Raji (cell line): ENCODE results near the gene ATP11A.
A peak's percentile ranks its signal among the peaks of the same experiment; 100 is the strongest.

Experiments
- POLR2A ChIP-seq: IDR thresholded peaks from 2 replicates; pipeline ENCODE4 v1.6.1; 2011; ENCODE audit warnings: low read depth, low read length, control low read depth; ENCODE audit not compliant: insufficient read depth

The ATP11A gene

DNA sequence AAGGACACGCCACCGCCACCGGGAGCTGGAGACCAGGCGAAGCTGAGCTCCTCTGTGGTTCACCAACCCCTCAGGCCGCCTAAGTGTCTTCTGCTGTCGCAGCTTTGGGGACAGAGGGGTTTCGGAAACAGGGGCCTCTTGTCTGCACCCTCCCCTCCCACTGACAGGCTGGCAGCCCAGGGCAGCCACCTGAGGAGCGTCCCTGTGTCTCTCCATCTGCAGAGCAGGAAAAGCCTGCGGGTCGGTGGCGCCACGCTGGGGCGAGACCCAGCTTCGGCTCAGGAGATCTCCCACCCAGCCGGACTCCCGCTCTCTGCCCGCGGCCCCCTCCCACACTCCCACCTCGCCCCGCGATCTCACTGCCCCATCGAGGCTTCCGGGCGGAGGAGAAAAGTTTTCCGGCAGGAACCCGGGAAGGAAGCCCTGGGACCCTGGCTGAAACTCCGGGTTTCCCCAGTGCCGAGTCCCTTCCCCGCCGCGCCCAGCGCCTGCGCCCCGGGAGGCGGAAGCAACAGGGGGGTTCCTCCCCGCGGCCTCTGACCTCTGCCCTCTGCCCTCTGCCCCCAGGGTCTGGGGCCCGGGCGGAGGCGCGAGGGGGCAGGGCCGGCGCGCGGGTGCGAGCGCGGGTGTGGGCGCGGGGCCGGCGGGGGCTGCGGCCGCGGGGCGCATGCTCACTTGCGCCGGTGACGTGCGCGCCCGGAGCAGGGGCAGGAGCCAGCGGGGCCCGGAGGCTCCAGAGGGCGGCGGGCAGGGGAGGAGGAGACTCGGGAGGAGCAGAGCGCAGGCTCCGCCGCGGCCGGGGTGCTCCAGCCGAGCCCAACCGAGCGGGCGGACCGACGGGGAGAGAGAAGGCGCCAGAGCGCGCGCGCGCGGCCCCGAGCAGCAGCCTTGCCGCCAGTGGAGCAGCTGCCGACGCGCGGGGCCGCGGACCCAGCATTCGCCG lies at the start of gene ATP11A:
TSS of gene ATP11A (plus strand) at position 736 of the 943 bp plus-strand sequence. CDS start 379 bp downstream, outside the sequence.
- TF ChIP-seq POLR2A: peak; percentile 74

DNA sequence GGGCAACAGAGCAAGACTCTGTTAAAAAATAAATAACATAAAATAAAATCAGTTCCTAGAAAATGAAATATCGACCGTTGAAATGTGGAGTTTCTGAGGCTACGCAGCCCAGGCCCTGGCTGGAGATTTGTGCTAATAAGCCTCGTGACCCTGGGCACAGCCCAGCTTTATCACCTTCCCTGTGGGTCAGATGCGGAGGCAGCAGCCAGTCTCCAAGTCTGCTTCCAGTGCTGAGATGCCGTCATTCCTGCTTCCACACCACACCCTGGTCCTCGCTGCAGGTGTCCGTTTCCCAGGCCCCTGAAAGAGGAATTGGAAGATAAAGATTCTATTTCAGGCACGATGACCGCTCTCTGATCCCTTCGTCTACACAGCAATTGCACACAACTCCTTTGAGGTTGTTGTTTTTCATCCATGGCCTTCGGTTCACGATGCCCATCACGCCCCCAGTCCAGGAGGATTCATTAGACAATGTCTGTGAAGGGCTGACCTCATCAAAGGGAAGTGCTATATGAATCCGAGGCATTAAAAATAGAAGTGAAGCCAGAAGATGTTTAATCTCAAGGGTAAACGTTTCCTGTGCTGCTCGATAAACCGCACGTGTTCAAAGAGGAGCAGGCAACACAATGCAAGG lies 48.3 kb upstream of the ATP11A start:
- no peak for TF ChIP-seq POLR2A

DNA sequence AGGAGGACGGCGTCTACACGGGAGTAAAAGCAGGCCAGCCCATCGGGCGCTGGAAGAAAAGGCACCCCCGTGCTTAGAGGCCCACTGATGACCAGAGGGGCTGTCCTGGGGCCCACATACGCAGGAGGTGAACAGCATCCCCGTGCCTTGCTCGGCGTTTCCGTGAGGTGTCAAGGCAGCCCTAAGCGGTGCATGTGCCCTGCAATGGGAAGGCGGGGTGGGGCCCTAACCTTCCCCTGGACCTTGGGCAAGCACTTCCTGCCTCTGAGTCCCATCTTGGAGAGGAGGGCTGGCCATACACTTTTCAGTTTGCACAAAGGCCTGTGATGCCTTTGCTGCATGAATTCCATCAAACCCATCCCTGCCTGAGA lies 47.8 kb upstream of the ATP11A start:
- TF ChIP-seq POLR2A: no peak

DNA sequence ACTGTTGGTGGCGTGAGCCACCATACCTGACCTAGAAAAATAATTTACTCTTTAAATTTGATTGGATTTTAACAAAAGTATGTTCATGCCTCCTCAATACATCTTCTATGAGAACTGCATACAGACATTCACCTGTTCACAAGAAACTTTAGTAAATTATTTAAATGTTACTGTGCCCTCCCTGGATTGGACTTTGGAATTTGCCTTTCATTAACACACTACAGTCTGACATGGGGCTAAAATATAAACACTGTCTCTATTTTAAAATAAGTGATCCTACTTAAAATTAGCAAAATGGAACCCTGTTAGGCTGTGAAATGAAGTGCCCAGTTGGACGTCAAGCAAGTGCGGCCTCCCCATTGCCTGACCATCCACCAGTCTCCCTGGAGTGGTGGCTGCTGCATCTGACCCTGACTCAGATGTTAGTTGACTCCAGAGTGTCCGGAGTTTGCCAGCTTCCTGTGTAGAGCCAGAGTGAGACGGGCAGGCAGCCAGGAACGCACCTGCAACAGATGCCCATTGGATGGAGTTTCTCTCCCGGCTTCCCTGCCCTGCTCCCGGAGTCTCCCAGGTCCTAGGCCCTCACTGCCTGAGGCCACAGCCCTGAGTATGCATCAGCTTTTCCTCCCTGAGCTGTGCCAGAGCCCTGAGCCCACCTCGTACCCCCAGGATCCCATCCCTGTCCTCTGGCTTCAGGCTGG lies 45.9 kb upstream of the ATP11A start:
- no peak for TF ChIP-seq POLR2A

DNA sequence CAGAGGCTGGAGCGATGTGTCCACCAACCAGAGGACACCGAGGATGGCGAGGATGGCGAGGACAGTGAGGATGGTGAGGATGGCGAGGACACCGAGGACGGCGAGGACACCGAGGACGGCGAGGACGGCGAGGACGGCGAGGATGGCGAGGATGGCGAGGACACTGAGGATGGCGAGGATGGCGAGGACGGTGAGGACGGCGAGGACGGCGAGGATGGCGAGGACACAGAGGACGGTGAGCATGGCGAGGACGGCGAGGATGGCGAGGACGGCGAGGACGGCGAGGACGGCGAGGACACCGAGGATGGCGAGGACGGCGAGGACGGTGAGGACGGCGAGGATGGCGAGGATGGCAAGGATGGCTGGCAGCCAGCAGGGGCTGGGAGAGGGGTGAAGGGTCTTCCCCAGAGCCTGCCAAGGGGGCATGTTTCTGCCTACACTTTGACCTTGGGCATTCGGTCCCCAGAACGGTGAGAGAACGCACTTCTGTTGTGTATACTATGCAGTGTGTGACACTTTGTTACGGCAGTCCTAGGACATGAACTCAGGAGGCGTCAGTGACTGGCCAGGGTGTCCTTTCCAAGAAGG lies 44.4 kb upstream of the ATP11A start:
- TF ChIP-seq POLR2A: no peak

DNA sequence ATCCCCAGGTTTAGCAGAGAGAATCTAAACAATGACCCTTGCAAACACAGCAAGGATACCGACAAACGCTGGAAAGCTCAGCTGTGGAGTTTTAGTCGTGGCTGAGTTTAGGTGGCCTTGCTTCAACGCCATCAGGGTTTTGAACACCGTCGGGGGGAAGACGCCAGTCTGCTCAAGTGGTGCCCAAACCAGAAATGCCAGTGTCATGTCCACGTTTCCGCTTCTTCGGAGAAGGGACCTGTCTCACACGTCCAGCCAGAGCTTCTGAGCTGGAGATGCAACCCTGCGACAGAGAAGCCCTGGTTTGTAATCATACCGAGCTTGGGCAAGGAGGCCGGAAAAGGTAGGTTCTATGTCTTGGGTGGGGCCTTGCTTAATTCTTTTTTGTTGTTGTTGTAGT lies 42.6 kb upstream of the ATP11A start:
- no peak for TF ChIP-seq POLR2A

DNA sequence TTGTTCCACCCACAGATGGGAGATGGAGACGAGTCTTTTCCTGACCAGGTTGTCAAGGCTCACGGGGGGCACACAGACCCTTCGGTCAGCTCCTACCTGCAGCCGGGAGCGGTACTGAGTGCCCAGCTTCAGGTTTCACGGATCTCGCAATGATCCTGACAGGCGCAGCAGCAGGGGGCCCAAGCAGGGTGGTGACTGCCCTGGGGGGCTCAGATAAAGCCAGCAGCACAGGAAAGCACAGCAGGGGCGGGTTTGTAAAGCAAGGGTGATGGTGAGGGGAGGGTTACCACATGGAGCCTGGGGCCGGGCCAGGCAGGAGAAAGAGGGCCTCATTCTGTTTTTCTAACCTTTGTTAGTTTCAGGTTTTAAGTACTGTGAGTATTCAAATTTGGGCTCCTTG lies 41.7 kb upstream of the ATP11A start:
- TF ChIP-seq POLR2A: no peak

DNA sequence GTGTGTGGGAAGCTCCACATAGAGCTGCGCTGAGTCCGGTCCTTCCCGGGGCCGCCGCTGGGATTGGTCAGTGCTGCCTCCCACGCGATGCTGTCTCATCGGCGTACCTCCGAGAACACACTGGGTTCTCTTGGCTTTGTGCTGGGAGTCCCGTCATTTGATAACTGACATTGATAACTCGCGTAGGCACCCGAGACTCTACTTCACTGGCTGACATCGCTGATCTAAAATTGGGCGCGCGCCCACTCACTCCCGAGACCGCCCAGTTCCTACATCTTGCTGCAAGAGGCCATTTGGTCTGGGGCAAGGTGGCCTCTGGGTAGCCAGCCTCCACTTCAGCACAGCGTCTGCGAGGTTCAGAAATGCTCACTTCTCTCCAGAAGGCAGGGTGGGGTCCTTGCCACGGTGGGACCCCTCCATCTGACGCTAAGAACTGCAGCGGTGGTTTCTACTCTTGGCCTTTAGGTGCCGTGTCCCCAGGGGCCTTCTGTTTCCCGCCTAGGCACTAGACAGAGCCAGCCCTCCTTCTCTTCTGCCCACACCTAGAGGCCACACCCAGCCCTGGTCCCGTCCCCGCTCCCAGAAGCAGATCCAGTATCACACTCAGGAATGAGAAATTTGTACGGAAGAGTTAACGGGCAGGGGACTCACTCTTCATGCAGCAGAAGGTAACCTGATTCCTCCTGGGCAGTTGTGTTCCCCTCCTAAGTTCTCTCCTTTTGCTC lies 40.7 kb upstream of the ATP11A start:
- no peak for TF ChIP-seq POLR2A

DNA sequence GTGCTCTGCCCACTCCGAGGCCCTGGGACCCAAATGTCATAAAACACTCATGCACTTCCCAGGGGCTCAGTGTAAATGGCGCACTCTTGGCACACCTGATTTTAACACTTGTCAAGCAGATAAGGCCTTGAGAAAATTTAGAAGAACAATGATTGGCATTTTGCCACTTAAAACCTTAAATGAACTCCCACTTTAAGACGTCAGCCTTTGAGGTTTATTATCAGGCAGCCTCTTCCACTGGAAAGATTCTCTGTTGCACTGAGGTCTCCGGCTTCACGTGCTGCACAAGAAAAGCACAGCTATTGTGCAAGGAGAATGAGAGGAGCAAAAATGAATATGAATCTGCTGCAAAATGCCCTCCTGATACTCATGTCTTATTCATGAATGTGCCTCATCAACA lies 38.5 kb upstream of the ATP11A start:
- TF ChIP-seq POLR2A: no peak

DNA sequence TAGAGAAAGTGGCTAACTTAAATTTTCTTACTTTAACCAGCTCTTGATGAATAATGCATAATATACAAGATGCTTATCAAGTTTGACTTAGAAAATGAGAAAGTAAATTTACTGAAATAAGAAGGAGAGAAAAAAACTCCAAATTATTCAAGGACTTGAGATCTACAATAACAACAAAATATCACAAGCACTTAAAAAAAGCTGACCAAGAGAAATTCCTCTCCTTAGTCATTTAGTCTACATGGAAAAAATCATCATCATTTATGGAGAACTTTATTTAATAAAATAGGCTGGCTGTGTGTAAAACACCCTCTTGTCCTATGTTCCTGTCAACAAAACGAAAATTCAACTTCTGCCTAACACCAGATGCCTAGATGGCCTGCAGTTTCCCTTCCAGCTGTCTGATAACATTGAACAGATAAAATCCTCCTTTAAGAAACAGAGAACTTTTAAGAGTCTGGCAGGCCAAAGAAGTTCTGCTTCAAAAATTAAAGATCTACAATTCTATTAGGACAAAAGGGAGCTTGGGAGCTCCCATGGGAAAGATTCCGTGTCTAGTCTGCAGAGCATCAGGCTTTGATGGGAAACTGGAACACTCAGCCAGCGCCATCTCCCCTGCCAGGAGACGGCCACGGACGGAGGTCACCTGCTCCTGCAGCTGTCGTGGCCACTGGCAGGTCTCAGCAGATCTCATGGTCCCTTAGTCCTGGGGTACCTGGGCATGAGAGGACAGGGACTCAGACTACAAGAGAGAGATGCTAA lies 37.9 kb upstream of the ATP11A start:
- TF ChIP-seq POLR2A: no peak

DNA sequence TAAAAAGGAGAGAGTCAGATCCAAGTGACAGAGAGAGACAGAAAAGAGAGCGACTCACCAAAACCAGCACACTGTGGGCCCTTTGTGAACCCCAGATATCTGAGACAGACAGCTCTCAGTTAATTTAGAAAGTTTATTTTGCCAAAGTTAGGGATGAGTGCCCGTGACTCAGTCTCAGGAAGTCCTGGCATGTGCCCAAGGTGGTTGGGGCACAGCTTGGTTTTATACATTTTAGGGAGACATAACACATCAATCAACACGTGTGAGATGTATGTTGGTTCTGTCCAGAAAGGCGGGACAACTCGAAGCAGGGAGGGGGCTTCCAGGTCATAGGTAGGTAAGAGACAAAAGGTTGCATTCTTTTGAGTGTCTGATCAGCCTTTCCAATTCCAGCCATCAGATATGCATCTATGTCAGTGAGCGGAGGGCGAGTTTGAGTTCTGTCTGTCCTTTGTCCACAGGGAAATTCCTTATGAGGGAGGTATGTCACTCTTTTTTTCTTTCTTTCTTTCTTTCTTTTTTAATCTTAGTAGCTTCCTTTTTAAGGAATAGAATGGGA lies 37.2 kb upstream of the ATP11A start:
- TF ChIP-seq POLR2A: no peak

DNA sequence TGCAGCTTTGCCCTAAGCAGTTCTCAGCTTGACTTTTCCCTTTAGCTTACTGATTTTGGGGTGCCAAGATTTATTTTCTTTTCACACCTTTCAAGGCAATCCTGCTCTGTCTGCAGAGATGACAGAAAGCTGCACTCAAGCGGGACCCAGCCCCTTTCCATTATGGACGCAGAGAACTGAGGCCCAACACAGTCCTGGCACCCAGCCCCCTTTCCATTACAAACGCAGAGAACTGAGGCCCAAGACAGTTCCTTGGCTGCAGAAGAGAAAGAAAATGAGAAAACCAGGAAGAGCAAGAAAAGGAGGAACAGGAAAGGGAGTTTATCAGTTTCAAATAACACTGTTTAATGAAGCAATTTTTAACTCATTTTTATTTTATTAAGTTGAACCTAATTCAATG lies 36.8 kb upstream of the ATP11A start:
- no peak for TF ChIP-seq POLR2A

DNA sequence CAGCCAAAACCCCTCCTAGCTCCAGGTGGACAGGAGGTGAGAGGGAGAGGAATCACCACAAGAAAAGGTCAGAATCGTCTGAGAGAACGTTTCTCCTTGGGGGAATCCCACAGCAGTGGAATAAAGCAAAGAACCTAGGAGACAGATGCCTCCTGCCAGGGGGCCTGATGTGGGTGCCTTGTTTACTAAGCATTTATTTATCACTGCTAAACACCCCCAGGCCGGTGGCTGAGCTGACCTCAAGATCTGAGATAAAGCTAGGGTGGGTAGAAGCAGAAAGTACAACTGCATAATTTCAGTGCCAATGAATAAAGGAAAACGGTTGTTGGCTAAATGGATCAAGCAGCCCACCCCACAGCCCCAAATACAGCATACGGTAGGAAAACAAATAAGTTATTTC lies 33.9 kb upstream of the ATP11A start:
- TF ChIP-seq POLR2A: no peak
